Smooth muscle cell (in vitro differentiated cells): Measurements from ENCODE around the gene PARP12. TPM values are rescaled to one million over a fixed set of nuclear protein-coding genes. Genes with fewer than 3 reads are reported as not detected.

Experiments
- DNase-seq: peaks from one replicate; lab custom pipeline; 2025; ENCODE audit not compliant: unreplicated experiment; lab: John Stamatoyannopoulos, UW
- H2AFZ ChIP-seq: fragments of 200-600 bp; sonication (generic); 2 replicates; pipeline ENCODE4 v1.6.0; 2016; ENCODE audit warnings: antibody characterized with exemption, low read depth, mild to moderate bottlenecking
- H3F3A ChIP-seq: fragments of 200-600 bp; sonication (generic); 2 replicates; pipeline ENCODE4 v1.6.0; 2017; ENCODE audit warnings: antibody characterized with exemption, low read depth
- H3K27ac ChIP-seq: fragments of 200-600 bp; sonication (generic); 2 replicates; pipeline ENCODE4 v1.5.1; 2016; ENCODE audit warnings: low read depth, mild to moderate bottlenecking
- H3K27me3 ChIP-seq: fragments of 200-600 bp; sonication (generic); 2 replicates; pipeline ENCODE4 v1.6.1; 2016; ENCODE audit warnings: low read depth, mild to moderate bottlenecking
- H3K36me3 ChIP-seq: fragments of 200-600 bp; sonication (generic); 2 replicates; pipeline ENCODE4 v1.5.1; 2016; ENCODE audit warnings: low read depth
- H3K4me1 ChIP-seq: fragments of 200-600 bp; sonication (generic); 2 replicates; pipeline ENCODE4 v1.5.1; 2016; ENCODE audit warnings: low read depth
- H3K4me2 ChIP-seq: fragments of 200-600 bp; sonication (generic); 2 replicates; pipeline ENCODE4 v1.6.0; 2016; ENCODE audit warnings: mild to moderate bottlenecking
- H3K4me3 ChIP-seq: fragments of 200-600 bp; sonication (generic); 2 replicates; pipeline ENCODE4 v1.5.1; 2016; ENCODE audit warnings: mild to moderate bottlenecking
- H3K79me2 ChIP-seq: fragments of 200-600 bp; sonication (generic); 2 replicates; pipeline ENCODE4 v1.6.0; 2016; ENCODE audit warnings: low read depth, mild to moderate bottlenecking
- H3K9ac ChIP-seq: fragments of 200-600 bp; sonication (generic); 2 replicates; pipeline ENCODE4 v1.6.0; 2016; ENCODE audit warnings: low read depth
- H3K9me3 ChIP-seq: fragments of 200-600 bp; sonication (generic); replicated peaks from 2 replicates; pipeline ENCODE4 v1.5.1; 2016; ENCODE audit warnings: low read depth
- H4K20me1 ChIP-seq: fragments of 200-600 bp; sonication (generic); 2 replicates; pipeline ENCODE4 v1.6.0; 2016; ENCODE audit warnings: low read depth
- WGBS: methylation state at CpG from one replicate; pipeline ENCODE4 v1.1.7; 2016; ENCODE audit warnings: low lambda C conversion rate; 5-methylcytosine and 5-hydroxymethylcytosine counted together
- polyA plus RNA-seq: library from polyadenylated mRNA; unstranded; fragments of >200 nt; fragmentation: Nextera tagmentation; extraction: Ambion mirVana; gene quantifications from 2 replicates; pipeline ENCODE4 v1.2.1, GENCODE V29; 2016
- total RNA-seq: library from RNA; depleted of rRNA; stranded (reverse); fragments of >200 nt; gene quantifications from 2 replicates; pipeline ENCODE4 v1.2.3, GENCODE V29; 2014
- TF ChIP-seq, protein P1 (sequence below): fragments of 200-600 bp; sonication (generic); IDR thresholded peaks from 2 replicates; pipeline ENCODE4 v1.5.1; 2017; ENCODE audit warnings: borderline replicate concordance, mild to moderate bottlenecking, antibody characterized with exemption; ENCODE audit not compliant: insufficient read depth, poor library complexity, severe bottlenecking

PARP12 gene
- total and polyA plus RNA-seq, 2 experiments from 2014 or later: 1.4 to 2.4 TPM

DNA sequence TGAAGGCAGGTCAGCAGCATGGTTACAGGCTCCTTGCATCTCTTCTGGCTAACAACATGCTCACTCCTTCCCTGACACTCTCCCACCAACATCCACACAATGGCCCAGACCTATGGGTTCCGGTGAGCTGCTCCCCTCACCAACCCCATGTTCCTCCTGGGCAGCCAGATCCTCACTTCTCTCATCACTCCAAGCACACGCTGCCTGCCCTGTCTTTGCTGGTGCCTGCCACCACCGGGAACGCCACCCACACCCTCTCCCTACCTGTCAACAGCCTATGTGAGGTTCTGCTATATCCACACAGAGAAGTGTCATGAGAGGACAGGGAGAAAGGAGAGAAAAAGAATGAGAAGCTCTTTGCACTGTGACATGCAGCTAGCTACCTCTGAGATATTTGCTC, 14.6 kb downstream of the PARP12 start:
- no peaks in the 10 kb centered on the region for H3K4me1 ChIP-seq
- H3K27me3 ChIP-seq: no peaks in the 10 kb centered on the region
- H3K4me2 ChIP-seq: no peak overlapping the region
- no peaks in the 10 kb centered on the region for H4K20me1 ChIP-seq
- H3K9me3 ChIP-seq: no peaks in the 10 kb centered on the region
- no peaks in the 10 kb centered on the region for H3F3A ChIP-seq
- no peaks in the 10 kb centered on the region for H3K36me3 ChIP-seq
- no peak overlapping the region for H3K9ac ChIP-seq
- DNase-seq: no peak
- H2AFZ ChIP-seq: no peak overlapping the region
- H3K27ac ChIP-seq: no peak overlapping the region
- H3K79me2 ChIP-seq: no peaks in the 10 kb centered on the region
- no peak overlapping the region for H3K4me3 ChIP-seq
- 91% methylated on average over 4 of the region's 4 CpGs for WGBS
- TF ChIP-seq, protein P1, sequence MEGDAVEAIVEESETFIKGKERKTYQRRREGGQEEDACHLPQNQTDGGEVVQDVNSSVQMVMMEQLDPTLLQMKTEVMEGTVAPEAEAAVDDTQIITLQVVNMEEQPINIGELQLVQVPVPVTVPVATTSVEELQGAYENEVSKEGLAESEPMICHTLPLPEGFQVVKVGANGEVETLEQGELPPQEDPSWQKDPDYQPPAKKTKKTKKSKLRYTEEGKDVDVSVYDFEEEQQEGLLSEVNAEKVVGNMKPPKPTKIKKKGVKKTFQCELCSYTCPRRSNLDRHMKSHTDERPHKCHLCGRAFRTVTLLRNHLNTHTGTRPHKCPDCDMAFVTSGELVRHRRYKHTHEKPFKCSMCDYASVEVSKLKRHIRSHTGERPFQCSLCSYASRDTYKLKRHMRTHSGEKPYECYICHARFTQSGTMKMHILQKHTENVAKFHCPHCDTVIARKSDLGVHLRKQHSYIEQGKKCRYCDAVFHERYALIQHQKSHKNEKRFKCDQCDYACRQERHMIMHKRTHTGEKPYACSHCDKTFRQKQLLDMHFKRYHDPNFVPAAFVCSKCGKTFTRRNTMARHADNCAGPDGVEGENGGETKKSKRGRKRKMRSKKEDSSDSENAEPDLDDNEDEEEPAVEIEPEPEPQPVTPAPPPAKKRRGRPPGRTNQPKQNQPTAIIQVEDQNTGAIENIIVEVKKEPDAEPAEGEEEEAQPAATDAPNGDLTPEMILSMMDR: no peak

DNA sequence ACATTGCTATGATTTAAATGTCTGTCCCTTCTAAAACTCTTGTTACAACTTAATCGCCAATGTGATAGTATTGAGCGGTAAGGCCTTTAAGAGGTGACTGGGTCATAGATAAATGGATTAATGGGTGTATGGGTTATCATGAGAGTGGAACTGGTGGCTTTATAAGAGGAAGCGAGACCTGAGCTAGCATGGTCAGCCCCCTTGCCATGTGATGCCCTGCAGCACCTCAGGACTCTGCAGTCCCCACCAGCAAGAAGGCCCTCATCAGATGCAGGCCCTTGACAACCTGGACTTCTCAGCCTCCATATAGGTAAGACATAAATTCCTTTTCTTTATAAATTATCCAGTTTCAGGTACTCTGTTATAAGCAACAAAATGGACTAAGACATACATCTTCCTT, 15.6 kb downstream of the PARP12 start:
- Histone ChIP-seq H4K20me1 (no peaks in the 10 kb centered on the region), H3K27ac (no peak overlapping the region), H3F3A (no peaks in the 10 kb centered on the region), H3K36me3 (no peaks in the 10 kb centered on the region), H3K4me2 (no peak overlapping the region), H3K79me2 (no peaks in the 10 kb centered on the region), H3K4me3 (no peak overlapping the region), H3K4me1 (no peaks in the 10 kb centered on the region), H3K9me3 (no peaks in the 10 kb centered on the region), H3K27me3 (no peaks in the 10 kb centered on the region), H2AFZ (no peak overlapping the region), H3K9ac (no peak overlapping the region)
- TF ChIP-seq, protein P1: no peak
- no peak for DNase-seq
- 96% methylated on average over 3 of the region's 3 CpGs for WGBS

DNA sequence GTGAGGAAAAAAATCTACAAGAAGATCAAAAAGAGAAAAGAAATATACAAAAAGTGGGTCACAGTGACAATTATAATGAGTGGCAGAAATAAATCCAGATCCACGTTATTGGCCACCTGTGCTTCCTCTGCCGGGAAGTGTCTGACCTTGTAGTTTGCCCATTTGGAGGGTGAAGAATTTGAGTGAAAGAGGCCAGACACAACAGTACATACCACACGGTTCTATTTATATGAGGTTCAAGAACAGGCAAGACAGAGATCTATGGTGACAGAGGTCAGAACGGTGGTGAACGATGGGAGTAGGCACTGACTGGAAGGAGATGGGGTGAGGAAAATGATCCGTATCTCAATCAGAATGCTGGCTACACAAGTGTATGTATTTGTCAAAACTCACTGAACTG, 17.1 kb downstream of the PARP12 start:
- H3K27me3 ChIP-seq: no peaks in the 10 kb centered on the region
- TF ChIP-seq, protein P1: no peak
- H3K79me2 ChIP-seq: no peaks in the 10 kb centered on the region
- H3K9ac ChIP-seq: no peak overlapping the region
- H3F3A ChIP-seq: no peaks in the 10 kb centered on the region
- no peak overlapping the region for H3K4me3 ChIP-seq
- H3K4me2 ChIP-seq: no peak overlapping the region
- no peaks in the 10 kb centered on the region for H3K4me1 ChIP-seq
- H4K20me1 ChIP-seq: no peaks in the 10 kb centered on the region
- H3K27ac ChIP-seq: no peak overlapping the region
- 83% methylated on average over 6 of the region's 6 CpGs for WGBS
- H3K36me3 ChIP-seq: no peaks in the 10 kb centered on the region
- H2AFZ ChIP-seq: no peak overlapping the region
- no peaks in the 10 kb centered on the region for H3K9me3 ChIP-seq
- DNase-seq: no peak

DNA sequence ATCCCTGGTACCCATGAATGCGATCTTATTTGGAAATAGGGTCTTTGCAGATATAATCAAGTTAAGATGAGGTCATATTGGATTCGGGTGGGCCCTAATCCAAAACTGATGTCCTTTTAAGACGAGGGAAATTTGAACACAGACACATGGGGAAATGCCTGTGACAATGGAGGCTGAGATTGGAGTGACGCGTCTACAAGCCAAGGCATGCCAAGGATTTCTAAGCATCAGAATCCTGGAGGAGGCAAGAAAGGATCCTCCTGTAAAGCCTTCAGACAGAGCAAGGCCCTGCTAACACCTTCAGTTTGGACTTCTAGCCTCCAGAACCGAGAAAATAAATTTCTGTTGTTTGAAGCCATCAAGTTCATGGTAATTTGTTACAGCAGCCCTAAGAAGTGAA, 18.5 kb downstream of the PARP12 start:
- H4K20me1 ChIP-seq: no peaks in the 10 kb centered on the region
- H3K9ac ChIP-seq: no peak overlapping the region
- H3K4me1 ChIP-seq: no peaks in the 10 kb centered on the region
- no peaks in the 10 kb centered on the region for H3K36me3 ChIP-seq
- no peak overlapping the region for H2AFZ ChIP-seq
- no peak for DNase-seq
- no peak overlapping the region for H3K4me2 ChIP-seq
- no peaks in the 10 kb centered on the region for H3F3A ChIP-seq
- H3K27me3 ChIP-seq: no peaks in the 10 kb centered on the region
- H3K4me3 ChIP-seq: no peak overlapping the region
- H3K27ac ChIP-seq: no peak overlapping the region
- H3K79me2 ChIP-seq: no peaks in the 10 kb centered on the region
- WGBS: 92% methylated on average over 6 of the region's 6 CpGs
- no peaks in the 10 kb centered on the region for H3K9me3 ChIP-seq
- TF ChIP-seq, protein P1: no peak
